Non-pigmented ciliary epithelial cell (primary cell): ENCODE results near the gene UST.
"Not testable (repeated sequence)": the region's sequence is repeated elsewhere in the genome, so short reads cannot be mapped to it uniquely, and the experiment has no call there.

ENCODE experiments used
- DNase-seq: peaks from one replicate; pipeline ENCODE4 v3.0.0-alpha.2; 2010; ENCODE audit warnings: low read depth

Gene UST

GRCh38 chr6:148978298-148978697 is 231.5 kb downstream of the UST start:
- DNase-seq: not testable (repeated sequence)

GRCh38 chr6:148979014-148979901 is 232.4 kb downstream of the UST start:
- no peak for DNase-seq

GRCh38 chr6:148980234-148980633 is 233.4 kb downstream of the UST start:
- no peak for DNase-seq

- no peak for DNase-seq
These were observed 234.7 kb downstream of the UST start for GRCh38 chr6:148981515-148981914.

GRCh38 chr6:148983101-148983761 is 236.4 kb downstream of the UST start:
- DNase-seq: no peak

- DNase-seq: no peak
These were observed 237.1 kb downstream of the UST start for GRCh38 chr6:148983966-148984365.

- DNase-seq: no peak
These were observed 237.8 kb downstream of the UST start for GRCh38 chr6:148984531-148985056.

- DNase-seq: no peak
These were observed 238.7 kb downstream of the UST start for GRCh38 chr6:148985499-148985898.

GRCh38 chr6:148986608-148987007 is 239.8 kb downstream of the UST start:
- no peak for DNase-seq

- DNase-seq: no peak
These were observed 241.2 kb downstream of the UST start for GRCh38 chr6:148987982-148988381.

GRCh38 chr6:148989585-148989984 is 242.8 kb downstream of the UST start:
- no peak for DNase-seq

- no peak for DNase-seq
These were observed 243.6 kb downstream of the UST start for GRCh38 chr6:148990403-148990802.

GRCh38 chr6:148996815-148997214 is 250.0 kb downstream of the UST start:
- DNase-seq: no peak

GRCh38 chr6:148997865-148998264 is 251.0 kb downstream of the UST start:
- no peak for DNase-seq

GRCh38 chr6:148998704-148999103 is 251.9 kb downstream of the UST start:
- DNase-seq: no peak

- DNase-seq: no peak
These were observed 252.7 kb downstream of the UST start for GRCh38 chr6:148999501-148999900.

- DNase-seq: no peak
These were observed 253.2 kb downstream of the UST start for GRCh38 chr6:148999929-149000468.

- no peak for DNase-seq
These were observed 254.6 kb downstream of the UST start for GRCh38 chr6:149001422-149001821.

GRCh38 chr6:149003560-149003959 is 256.7 kb downstream of the UST start:
- no peak for DNase-seq

- DNase-seq: no peak
These were observed 257.8 kb downstream of the UST start for GRCh38 chr6:149004664-149005063.

- not testable (repeated sequence) for DNase-seq
These were observed 259.4 kb downstream of the UST start for GRCh38 chr6:149006236-149006635.

- DNase-seq: no peak
These were observed 259.8 kb downstream of the UST start for GRCh38 chr6:149006671-149007070.

GRCh38 chr6:149007846-149008245 is 261.0 kb downstream of the UST start:
- DNase-seq: no peak
